Measurements from ENCODE around the gene PLA2G2E.
"Not testable (repeated sequence)": the region's sequence is repeated elsewhere in the genome, so short reads cannot be mapped to it uniquely, and the experiment has no call there.

The PLA2G2E gene

DNA sequence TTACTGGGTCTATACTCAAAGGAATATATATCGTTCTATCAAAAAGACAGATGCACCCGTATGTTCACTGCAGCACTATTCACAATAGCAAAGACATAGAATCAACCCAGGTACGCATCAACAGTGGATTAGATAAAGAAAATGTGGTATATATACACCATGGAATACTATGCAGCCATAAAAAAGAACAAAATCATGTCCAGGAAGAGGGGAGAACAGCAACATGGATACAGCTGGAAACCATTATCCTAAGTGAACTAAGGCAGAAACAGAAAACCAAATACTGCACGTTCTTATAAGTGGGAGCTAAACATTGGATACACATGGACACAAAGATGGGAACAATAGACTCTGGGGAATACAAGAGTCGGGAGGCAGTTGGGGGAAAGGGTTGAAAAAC, 42.6 kb downstream of the PLA2G2E start:
- DNase-seq = not testable (repeated sequence)

DNA sequence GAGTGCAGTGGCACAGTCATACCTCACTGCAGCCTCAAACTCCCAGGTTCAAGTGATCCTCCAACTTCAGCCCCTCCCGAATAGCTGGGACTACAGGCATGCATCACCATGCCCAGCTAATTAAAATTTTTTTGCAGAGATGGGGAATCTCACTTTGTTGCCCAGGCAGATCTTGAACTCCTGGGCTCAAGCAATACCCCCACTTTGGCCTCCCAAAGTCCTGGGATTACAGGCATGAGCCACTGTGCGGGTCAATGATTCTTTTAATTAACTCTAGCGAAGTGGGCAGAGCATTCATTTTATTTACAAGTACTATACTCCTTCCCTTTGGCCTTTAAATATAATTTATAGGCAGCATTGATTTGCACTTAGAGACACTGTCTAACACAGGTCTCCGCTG, 43.8 kb downstream of the PLA2G2E start:
- DNase-seq = no peak

DNA sequence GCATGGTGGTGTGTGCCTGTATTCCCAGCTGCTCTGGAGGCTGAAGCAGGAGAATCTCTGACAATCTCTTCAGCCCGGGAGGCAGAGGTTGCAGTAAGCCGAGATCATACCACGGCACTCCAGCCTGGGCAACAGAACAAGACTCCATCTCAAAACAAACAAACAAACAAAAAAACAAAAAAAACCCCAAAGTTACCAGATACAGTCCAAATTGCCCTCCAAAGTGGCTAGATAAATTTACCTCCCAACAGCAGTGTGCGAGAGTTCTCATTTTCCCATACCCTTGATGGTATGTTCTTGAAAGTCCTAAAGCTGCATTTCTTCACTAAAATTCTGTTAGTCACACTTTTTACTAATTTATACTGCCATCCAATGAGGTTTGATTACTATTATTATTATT, 44.2 kb downstream of the PLA2G2E start:
- DNase-seq = no peak

DNA sequence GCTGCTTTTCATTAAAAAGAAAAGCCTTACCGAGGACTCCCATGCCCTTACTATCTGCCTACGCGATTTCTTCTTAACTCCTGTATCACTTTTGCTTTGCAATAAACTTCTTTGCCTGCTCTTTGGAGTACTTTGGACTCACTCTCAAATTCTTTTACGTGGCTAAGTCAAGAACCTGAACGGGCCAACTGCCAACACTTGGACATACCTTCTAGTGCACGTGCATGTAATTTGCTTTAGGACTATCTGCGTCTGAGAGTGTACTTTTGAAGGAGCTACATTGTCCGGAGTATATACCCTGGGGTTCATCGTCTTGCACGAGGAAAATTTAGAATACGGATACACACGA, 44.8 kb downstream of the PLA2G2E start:
- no peak for DNase-seq

DNA sequence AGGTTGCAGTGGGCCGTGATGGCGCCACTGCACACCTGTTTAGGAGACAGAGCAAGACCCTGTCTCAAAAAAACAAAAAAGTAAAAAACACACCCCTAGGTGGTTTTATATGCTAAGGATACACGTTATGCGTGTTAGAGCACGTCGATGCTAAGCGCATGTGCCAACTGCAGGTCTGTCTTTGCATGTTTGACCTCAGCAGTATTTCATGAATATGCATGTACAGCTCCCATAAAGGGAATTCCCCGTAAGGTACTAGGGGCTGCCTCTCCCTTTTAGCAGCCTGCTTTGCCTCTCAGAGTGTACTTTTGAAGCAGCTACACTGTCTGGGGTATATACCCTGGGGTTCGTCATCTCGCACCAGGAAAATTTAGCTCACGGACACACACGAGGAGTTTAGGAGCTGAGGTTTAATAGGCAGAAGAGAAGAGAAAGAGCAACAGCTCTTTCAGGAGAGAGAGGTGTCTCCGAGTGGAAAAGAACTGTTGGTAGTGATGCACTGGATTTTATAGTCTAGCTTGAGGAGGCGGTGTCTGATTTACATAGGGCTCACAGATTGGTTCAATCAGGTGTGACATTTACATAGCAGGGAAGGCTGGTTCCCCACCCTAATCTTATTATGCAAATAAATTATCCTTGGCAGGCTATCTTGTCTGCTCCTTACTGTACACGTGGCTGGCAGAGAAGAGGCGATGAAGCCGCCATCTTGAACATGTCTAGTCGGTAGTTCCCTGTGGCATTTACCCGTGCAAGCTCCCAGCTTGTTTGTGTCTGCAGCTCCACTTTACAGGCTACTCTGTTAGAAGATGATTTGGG, 45.4 kb downstream of the PLA2G2E start:
- peak; percentile 80 for DNase-seq

DNA sequence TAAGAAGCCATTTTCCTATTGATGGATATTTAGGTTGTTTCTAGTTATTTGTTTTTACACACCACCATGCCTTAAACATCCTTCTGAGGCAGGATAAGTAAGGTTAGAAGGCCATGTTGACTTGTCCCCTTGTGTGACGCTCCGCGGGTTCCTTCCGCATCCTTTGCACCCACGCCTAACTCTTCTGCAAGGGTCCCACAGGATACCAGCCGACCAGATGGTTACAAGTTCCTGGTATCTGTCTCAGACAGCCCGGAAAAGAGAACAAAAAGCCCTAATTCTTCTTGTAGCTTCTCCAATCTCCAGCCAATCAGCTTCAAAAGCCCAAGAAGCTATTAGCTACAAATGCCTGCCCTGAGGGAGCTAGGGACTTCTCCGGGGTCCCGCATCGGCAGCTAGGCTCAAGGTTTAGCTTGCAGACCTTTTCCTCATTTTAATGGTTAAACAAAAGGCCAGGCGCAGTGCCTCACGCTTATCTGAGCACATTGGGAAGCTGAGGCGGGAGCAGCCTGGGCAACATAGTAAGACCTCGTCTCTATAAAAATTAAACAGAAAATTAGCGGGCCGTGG, 46.2 kb downstream of the PLA2G2E start:
- DNase-seq = no peak

DNA sequence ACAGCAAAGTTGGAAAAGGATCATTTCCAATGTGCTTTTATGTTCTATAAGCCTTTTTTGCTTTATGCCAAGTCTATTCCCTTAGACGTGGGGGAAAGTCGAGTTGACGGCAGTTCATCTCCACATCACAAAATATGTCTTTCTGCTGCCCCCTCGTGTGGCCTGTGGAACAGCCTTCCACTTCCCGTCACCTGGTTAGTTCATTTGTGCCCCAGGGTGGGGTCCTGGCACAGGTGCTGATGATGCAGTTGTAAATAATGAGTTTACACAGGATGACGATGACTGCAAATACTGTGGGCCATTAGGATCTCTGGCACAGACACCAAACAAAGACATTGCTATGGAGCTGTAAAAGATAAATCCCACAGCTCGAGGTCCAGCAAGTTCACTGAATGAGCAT, 51.2 kb downstream of the PLA2G2E start:
- DNase-seq = no peak
